ENCODE data around the gene C2CD4C. TPM values are rescaled to one million over a fixed set of nuclear protein-coding genes. Genes with fewer than 3 reads are reported as not detected.

Gene C2CD4C
- total and polyA plus RNA-seq, 12 donors, result 0.17 to 3.2 (median 1.2) TPM; not detected in 1

DNA sequence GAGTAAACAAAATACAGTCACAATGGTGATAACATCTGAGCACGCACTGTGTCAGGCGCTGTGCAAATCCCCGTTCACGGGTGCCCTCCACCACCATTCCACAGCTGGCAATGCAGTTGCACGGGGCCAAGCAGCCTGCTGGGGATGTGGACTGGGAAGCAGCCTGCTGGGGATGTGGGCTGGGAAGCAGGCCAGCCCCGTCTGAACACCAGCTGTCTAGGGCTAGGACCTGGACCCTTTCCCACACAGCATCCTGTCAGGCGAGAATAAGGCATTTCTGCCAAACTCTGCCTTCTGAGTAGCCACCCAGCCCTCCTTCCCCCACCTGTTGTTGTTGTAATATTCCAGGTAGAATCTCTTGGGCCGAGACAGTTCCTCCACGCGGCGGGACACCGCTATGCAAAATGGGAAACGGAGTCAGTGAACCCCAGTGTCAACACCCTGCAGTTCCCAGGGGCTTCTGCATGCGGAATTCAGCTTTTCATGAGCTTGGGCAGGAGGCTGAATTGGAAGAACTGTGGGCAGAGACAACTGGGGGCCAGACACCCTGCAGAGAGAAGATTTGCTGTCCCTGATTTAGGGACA lies 36.5 kb downstream of the C2CD4C start:
- Histone ChIP-seq H3K27ac (no peak overlapping the region), H3K4me1 (replicated peaks in 1 of 2) (no peaks in the 10 kb centered on the region), H3K9me3 (replicated peaks in 1 of 3) (no peaks in the 10 kb centered on the region), H3K4me3 (no peak overlapping the region), H3K27me3 (no peaks in the 10 kb centered on the region), H3K36me3 (replicated peaks in 1 of 2) (no peaks in the 10 kb centered on the region)
- no peak for TF ChIP-seq CTCF (IDR thresholded peaks at IDR 0.05)
- no peak for TF ChIP-seq POLR2A (IDR thresholded peaks at IDR 0.05)
- intact Hi-C loops (cut with DNase I), result no loop called here
- 53 to 70% (median 64%) methylated on average over 11 to 14 of the region's 14 CpGs for WGBS, 4 donors
- peak in 1 of 7 donors; percentile 12 for DNase-seq

GRCh38 chr19:371501-372168 lies 37.3 kb downstream of the C2CD4C start:
- DNase-seq, result peak in 1 of 7 donors; percentile 2
- no peaks in the 10 kb centered on the region for H3K9me3 ChIP-seq (replicated peaks in 1 of 3)
- H3K27ac ChIP-seq, result no peak overlapping the region
- 63 to 72% (median 64%) methylated on average over 17 of the region's 17 CpGs for WGBS, 4 donors
- no peaks in the 10 kb centered on the region for H3K4me1 ChIP-seq (replicated peaks in 1 of 2)
- H3K36me3 ChIP-seq (replicated peaks in 1 of 2), result no peaks in the 10 kb centered on the region
- no peaks in the 10 kb centered on the region for H3K27me3 ChIP-seq
- intact Hi-C loops (cut with DNase I), result no loop called here
- no peak for TF ChIP-seq CTCF (IDR thresholded peaks at IDR 0.05)
- TF ChIP-seq POLR2A (IDR thresholded peaks at IDR 0.05), result no peak
- H3K4me3 ChIP-seq, result no peak overlapping the region

DNA sequence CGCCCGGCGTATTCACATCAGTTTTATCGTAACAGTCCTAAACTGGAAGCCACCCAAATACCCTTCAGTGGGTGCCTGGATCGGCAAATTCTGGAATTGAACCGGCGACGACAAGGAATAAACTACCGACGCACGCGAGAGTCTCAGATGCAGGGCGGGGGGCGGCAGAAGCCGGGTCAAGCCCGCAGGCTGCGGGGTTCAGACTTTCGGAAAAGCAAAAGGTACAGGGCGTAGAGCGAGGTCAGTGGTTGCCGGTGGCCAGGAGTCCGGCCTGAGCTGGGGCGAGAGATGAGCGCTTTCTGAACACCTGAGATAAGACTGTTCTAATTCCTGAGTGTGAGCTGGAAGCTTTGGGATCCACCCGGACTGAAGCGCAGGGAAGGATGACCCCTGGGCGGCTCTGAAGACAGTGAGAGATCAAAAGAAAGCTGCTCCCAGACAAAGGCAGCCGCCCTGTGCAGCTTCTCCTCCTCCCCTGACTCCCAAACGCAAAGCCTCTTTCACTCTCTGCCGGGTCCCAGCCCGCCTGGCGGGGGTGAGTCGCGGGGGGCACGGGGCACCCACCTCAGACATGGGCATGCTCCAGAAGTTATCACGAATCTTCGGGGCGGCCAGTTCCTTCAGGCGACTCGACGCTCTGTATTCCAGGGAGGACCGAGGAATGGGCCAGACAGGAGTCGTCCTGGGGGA lies 38.2 kb downstream of the C2CD4C start:
- H3K27ac ChIP-seq, result no peak overlapping the region
- H3K36me3 ChIP-seq (replicated peaks in 1 of 2), result no peaks in the 10 kb centered on the region
- intact Hi-C loops (cut with DNase I), result no loop called here
- H3K9me3 ChIP-seq (replicated peaks in 1 of 3), result no peaks in the 10 kb centered on the region
- 86 to 93% (median 87%) methylated on average over 24 to 43 of the region's 43 CpGs for WGBS, 4 donors
- no peaks in the 10 kb centered on the region for H3K4me1 ChIP-seq (replicated peaks in 1 of 2)
- no peaks in the 10 kb centered on the region for H3K27me3 ChIP-seq
- no peak overlapping the region for H3K4me3 ChIP-seq
- TF ChIP-seq POLR2A (IDR thresholded peaks at IDR 0.05) (no peak), CTCF (IDR thresholded peaks at IDR 0.05) (no peak)
- DNase-seq, result peak in 1 of 7 donors; percentile 8

GRCh38 chr19:369876-370275 lies 39.1 kb downstream of the C2CD4C start:
- peak in 1 of 7 donors; percentile 5 for DNase-seq
- H3K4me1 ChIP-seq (replicated peaks in 1 of 2), result no peaks in the 10 kb centered on the region
- TF ChIP-seq CTCF (IDR thresholded peaks at IDR 0.05), result no peak
- TF ChIP-seq POLR2A (IDR thresholded peaks at IDR 0.05), result no peak
- no peaks in the 10 kb centered on the region for H3K36me3 ChIP-seq (replicated peaks in 1 of 2)
- intact Hi-C loops (cut with DNase I), result no loop called here
- 91 to 94% (median 93%) methylated on average over 14 of the region's 14 CpGs for WGBS, 4 donors
- H3K27ac ChIP-seq, result no peak overlapping the region
- H3K9me3 ChIP-seq (replicated peaks in 1 of 3), result no peaks in the 10 kb centered on the region
- H3K4me3 ChIP-seq, result no peak overlapping the region
- H3K27me3 ChIP-seq, result no peaks in the 10 kb centered on the region

Data from adrenal gland (tissue), 12 donors.